HG02943 (cell line): ENCODE data around the gene HBP1.
"Not testable (repeated sequence)": the region's sequence is repeated elsewhere in the genome, so short reads cannot be mapped to it uniquely, and the experiment has no call there.

Experiments
- ATAC-seq: cut with Tn5 transposase; IDR thresholded peaks from one replicate; pipeline ENCODE4 v1.9.1; 2021; ENCODE audit warnings: mild to moderate bottlenecking, low read depth, moderate library complexity; ENCODE audit not compliant: unreplicated experiment

The HBP1 gene, protein sequence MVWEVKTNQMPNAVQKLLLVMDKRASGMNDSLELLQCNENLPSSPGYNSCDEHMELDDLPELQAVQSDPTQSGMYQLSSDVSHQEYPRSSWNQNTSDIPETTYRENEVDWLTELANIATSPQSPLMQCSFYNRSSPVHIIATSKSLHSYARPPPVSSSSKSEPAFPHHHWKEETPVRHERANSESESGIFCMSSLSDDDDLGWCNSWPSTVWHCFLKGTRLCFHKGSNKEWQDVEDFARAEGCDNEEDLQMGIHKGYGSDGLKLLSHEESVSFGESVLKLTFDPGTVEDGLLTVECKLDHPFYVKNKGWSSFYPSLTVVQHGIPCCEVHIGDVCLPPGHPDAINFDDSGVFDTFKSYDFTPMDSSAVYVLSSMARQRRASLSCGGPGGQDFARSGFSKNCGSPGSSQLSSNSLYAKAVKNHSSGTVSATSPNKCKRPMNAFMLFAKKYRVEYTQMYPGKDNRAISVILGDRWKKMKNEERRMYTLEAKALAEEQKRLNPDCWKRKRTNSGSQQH

DNA sequence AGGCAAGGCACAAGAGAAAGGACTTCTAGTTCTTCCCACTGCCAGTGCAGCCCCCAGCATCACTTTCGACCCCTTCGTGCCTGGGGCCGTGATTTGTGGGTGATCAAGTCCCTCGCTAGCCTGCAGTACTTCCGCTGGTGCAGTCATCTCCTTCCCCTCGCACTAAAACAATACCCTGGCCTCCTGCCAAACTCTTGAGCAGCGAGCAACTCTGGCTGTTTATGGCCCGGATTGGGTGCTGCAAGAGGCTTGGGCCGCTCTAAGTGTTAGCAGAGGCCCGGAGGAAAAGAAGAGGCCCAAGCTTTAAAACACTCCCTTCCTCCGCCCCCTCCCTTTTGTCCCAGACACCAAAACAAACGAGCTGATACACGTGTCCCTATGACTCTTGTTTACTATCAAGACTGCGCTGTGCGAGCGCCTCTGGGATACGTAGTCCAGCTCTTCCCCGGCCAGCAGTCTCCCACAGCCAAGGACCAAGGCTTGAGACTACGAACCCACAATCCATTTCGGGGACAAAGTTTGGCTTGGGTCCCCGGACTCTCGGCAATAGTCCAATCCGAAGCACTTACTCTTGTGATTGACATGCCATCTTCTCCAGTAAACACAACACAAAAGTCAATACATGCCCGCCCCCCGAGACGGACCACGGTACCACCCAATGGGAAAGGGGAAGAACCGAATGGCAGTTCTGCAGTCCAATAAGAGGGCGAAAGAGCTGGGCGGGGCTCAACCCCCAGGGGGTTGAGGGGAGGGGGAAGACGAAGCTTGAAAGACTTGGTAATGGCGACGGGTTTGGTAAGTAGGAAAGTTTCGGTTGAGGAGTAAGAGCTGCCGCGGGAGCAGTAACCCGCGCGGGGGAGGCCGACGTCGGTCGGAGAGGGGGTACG, at the start of gene HBP1:
TSS of gene HBP1 (plus strand) at position 771 of the 887 bp plus-strand sequence. CDS start 10,891 bp downstream, outside the sequence.
- peak; percentile 89 for ATAC-seq

DNA sequence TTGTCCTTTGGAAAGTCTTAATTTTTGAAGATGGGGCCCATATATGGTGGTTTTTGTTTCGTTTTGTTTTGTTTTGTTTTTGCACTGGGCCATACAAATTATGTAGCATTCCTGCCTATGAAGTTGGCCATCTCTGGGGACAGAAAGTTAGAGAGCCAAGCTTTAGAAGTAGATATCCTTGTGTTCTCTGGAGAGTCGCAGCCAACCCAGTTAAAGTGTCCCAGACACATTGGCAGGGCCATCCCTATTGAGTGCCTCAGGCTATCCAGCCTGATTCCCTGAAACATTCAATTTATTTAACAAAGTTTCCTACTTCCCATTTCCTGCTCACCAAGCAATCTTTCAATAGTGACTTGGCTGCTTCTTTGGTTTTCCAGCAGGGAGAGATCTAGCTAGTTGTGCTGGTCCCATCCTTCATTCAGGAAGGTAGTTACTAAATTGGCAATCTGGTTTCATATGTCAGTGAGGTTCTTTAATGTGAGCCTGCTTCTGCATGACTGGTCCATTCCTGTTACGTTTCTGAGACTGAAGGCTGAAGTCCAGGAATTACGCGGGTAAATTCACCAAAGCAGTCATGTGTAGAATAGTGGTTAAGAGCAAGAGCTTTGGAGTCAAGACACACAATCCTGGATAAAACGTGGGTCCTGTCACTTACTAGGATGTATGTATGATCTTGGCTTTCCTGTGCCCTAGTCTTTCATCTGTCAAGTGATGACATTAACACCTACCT, 49.3 kb upstream of the HBP1 start:
- no peak for ATAC-seq

DNA sequence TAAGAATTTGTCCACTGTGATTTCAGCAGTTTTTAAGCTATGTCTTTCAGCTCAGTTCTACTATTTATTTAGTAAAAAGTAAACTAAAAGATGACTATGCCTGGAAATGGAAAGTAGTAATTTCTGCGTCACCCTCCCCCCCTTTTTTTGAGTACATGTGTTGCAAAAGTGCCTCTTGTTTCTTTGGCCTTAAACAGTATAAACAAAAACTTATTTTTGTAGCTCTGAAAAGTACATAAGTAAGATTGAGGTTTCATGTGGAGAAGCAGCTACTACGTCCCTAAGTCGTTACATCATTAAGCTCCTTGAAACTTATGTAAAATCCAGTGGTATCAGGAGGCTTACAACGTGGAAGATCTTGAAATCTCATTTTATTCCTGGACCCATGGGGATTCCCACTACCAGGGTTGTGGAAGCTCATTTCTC, 46.3 kb upstream of the HBP1 start:
- no peak for ATAC-seq

DNA sequence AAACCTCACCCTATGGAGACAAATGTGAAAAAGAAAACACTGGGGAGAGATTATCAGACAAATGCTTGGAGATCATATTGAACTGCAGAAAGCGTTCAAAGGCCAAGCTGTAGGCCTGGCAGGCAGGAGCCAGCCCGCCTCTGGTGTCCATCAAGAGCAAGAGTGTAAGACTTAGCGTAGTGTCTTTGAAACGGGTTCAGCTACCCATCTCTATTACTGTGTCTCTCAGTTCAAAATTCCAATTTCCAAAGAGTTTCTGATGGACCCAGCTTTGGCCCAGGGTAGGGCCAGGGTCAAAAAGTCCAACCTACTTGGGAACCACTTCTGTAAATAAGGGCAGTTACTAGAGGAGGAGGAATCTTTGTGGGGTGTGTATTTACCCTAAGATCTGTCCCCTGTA, 45.4 kb upstream of the HBP1 start:
- no peak for ATAC-seq

DNA sequence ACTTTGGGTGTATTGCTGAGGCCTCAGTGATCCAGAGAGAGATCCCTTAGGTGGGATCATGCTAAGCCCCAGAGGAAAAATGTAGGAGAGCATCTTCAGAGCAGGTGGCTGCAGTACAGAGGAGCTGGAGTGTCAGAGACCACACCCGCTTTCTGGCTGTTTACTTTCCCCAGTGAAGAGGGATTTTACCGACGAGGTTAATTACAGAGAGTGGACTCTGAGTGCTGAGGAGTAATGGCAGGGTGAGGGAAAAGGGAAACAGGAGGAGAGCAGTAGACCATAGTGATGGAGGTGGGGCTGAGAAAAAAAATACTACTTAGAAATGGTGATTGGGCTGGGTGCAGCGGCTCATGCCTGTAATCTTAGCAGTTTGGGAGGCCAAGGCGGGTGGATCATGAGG, 43.3 kb upstream of the HBP1 start:
- ATAC-seq: no peak

DNA sequence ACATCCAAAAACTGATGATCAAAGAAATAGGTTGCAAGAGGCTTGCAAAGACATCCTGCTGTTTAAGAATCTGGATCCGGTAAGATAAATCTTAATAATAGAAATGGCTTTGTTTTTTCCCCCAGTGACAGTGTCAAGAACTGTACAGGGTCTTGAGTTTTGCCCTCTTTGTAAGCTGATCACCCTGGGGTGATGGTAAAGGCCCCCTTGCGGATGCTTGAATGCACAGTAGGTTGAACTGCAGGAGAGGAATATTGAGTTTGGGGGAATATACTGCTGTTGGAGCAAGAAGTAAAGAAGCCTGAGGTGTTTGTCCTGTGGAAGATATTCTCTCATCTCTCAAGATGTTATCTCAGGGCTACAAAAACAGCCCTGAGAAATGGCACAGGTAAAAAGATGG, 40.6 kb upstream of the HBP1 start:
- no peak for ATAC-seq

DNA sequence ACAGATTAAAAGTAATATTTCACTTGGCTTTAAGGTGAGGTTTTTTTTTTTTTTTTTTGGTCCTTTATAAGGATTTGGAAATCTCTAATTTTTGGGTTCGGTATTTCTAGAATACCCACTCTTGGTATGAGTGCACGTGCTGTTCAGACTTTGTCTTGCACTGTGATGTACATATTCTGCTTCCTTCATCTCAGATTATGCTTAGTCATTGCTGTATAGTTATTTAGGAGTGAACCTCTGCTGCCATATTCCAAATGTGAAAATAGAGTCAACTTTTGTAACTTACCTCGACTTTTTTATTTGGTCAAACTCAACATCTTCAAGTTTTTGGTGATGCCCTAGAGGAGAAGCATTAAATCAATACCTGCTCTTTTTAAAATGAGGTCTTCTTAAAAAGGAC, 40.1 kb upstream of the HBP1 start:
- ATAC-seq: no peak

DNA sequence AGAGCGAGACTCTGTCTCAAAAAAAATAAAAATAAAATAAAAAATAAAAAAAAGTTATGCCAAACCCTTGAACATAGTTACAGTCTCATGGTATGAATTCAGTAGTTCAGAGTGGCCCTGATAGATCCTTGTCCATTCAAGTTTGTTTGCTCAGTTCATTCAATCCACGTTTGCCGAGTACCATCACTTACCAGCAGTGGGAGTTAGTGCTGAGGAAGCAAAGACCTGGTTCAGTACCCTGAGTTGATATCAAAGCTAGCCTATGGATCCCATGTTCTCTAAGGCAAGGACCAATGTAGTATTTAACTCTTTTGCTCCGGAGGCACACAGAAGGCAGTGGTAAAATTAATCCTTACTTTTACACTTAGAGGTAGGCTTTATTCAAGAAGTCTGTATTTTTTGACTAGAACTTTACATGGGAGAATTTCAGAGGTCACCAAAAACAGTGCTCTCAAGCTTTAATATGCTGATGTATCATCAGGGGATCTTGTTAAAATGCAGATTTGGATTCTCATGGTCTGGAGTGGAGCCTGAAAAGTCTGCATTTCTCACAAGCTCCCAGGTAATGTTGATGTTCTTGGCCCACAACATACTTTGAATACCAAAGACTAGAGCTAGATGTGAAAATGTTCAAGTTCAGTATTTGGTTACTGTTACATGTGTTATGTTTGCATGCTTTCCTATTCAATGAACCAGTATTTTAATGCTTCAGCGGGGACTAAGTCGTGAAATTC, 38.1 kb upstream of the HBP1 start:
- no peak for ATAC-seq

DNA sequence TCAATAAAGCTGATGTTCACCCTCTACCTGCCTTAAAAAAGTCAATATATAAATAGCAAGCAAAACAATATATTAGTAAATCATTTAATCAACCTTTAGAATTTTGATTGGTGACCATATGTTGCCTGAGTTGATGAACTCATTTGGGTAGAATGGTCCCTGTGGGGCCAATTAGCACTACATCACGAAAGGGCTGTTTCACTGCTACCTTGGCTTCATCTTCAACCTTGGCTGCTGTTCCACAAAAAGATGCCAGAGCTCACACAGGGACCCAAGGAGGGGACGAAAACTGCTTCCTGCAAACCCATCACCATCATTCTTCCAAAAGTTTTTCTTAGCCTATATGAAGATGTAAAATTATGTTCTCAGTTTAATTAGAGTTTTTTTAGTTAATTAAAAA, 35.4 kb upstream of the HBP1 start:
- ATAC-seq: no peak

DNA sequence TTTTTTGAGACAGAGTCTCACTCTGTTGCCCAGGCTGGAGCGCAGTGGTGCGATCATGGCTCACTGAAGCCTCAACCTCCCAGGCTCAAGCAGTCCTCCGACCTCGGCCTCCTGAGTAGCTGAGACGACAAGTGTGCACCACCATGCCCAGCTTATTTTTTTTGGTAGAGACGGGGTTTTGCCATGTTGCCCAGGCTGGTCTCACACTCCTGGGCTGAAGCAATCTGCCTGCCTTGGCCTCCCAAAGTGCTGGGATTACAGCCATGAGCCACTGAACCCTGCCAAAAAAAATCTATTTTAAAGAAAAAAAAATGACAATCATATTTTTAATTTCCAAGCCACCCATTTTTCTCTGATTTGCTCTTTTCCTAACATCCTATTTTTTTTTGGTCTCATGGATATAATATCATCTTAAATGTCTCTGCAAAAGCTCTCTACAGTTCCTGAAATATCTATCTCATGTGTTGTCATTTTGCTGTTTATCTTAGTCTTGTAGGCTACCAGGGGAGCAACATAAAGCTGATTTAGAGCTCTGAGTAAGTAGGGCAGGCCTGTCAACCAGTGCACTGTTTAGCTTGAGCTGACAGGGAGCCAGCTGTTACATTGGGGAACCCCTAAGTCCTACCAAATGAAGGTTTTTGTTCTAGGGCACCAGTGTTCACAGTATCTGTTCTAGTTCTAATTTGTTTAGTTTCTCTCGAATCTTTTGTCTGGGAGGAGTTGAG, 29.9 kb upstream of the HBP1 start:
- no peak for ATAC-seq

DNA sequence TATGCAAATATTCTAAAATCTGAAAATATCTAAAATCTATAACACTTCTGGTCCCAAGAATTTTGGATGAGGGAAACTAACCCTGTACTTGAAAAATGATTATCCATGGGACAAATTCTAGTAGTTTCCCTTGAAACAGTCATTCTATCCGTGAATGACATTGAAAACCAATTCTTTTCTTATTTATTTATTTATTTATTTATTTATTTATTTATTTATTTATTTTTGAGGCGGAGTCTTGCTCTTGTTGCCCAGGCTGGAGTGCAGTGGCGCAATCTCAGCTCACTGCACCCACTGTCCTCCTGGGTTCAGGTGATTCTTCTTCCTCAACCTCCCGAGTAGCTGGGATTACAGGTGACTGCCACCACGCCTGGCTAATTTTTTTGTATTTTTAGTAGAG, 24.9 kb upstream of the HBP1 start:
- ATAC-seq: not testable (repeated sequence)

DNA sequence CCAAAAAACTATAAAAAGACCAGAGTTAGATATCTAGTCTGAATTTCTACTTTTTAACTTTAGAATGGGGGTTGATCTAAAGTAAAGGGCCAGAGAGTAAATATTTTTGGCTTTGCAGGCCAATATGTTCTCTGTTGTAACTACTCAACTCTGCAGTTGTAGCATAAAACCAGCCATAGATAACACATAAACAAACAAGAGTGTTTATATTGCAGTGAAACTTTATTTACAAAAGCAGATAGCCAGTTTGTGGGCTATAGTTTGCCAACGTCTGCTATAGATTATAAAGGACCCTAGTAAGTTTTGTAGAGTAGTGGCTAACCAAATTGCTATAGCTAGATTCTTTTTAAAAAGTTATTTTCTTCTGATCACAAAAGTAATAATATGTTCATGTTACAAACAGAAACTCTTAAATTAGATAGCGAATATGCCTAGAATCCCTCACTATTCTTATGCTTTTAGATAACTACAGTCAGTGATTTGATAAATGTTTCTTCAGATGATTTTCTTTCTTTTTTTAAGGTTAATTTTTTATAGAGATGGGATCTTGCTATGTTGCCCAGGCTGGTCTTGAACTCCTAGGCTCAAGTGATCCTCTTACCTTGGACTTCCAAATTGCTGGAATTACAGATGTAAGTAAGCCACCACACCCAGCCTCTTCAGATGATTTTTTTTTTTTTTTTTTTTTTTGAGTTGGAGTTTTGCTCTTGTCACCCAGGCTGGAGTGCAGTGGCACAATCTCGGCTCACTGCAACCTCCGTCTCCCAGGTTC, 23.6 kb upstream of the HBP1 start:
- ATAC-seq: no peak

DNA sequence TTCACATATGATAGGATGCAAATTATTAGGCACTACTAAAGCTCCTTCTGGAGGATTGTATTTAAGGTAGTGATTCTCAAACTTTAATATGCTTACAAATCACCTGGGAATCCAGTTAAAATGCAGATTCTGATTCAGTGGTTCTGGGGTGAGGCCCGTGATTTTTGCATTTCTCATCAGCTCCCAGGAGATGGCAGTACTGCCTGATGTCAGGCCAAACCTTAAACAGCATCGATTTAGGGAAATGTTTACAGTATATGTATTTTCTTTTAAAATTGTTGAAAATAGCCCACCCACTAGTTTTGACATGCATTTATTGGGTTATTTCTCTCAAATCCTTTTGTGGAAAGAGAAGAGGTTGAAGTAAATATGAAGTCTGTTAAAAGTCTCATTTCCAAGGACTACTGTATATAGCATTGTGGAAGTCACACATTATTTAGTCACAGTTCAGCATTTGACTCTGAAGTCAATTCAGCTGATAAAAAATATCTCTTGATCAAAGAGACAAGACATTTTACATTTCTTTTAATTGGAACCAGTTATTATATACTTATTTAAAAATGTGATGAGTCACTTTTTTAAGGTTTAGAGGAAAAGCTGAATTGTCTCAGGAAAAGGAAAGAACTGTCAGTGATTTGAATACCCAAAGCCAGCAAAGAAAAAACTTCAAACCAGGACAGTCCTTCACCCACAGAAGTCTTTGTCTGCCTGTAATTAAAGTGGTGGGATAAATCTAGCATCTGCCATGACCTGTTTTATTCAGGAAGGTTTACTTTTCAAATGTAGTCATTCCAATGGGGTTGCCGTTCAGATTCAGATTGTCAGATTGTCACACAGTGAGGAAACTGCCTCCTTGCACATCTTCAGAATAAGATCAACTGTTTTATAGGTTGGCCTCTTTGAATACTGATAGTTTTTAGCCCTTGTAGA, 21.1 kb upstream of the HBP1 start:
- ATAC-seq: no peak

DNA sequence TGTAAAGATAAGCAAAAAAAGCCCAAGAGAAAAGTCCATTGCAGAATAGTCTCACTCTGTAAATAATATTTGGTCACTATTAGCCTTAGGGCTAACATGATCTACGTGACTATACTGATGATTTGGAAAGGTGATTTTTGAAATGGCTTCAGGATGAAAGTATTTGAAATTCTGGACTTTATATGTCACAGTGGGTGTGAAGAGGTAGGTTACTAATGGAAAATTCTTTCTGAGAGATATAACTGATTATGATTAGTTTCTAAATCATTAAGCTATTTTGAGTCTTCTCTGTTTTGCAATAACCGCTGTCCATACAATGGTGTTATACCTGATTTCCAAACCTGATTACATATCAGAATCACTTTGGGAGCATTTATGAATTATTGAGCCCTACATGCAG, 20.1 kb upstream of the HBP1 start:
- no peak for ATAC-seq

DNA sequence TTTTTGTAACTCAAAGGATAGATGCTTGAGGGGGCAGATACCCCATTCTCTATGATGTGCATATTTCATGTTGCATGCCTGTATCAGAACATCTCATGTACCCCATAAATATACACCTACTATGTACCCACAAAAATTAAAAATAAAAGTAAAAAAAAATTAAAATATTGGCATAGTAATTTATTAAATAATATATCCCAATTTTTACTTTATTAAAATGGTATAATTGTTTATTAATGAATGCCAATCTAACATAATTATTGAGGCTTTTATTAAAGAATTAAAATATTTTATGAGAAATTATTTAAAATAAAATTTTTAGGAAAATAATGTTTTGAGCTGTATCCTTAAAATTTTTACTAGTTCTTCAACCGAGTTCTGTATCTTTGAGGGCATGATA, 18.9 kb upstream of the HBP1 start:
- no peak for ATAC-seq

DNA sequence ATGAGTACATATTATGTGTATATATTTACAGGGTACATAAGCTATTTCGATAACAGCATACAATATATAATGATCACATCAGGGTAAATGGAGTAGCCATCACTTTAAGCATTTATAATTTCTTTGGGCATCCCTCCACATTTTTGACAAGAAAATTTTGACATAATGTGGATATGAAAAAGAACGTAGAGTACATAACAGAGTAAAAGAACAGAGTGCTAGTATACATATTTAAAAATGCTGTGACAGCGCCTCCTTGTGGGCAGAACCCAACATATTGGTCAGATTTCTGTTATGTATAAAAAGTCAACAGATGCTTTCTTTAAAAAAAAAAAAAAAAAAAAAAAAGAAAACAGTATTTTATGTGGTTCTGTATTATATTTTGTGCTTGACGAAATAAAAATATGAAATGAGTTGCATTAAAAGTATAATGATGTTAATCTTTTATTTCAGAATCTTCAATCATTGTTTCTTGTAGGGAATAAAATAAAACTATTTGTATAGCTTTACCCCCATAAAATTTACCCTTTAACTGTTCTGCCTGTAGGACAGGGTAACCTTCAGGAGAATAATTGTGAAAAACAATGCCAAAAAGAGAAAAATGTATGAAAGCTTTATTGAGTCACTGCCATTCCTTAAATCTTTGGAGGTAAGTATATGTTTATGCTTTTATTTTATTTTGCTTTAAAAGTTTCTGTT, 18.3 kb upstream of the HBP1 start:
- no peak for ATAC-seq

DNA sequence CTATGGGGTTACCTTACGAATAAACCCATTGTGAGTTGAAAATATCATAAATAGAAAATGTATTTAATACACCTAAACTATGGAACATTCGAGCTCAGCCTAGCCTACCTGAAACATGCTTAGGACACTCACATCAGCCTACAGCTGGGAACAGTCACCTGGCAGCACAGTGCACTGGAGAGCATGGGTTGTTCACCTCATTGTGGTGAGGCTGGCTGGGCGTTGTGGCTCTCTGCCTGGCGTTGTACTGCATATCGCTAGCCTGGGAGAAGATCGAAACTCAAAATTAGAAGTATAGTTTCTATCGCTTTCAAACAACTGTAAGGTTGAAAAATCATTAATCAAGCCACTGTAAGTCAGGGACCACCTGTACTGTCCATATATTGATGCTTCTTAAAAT, 17.3 kb upstream of the HBP1 start:
- ATAC-seq: no peak
